Measurements from ENCODE around the gene SPINK5.

The SPINK5 gene

DNA sequence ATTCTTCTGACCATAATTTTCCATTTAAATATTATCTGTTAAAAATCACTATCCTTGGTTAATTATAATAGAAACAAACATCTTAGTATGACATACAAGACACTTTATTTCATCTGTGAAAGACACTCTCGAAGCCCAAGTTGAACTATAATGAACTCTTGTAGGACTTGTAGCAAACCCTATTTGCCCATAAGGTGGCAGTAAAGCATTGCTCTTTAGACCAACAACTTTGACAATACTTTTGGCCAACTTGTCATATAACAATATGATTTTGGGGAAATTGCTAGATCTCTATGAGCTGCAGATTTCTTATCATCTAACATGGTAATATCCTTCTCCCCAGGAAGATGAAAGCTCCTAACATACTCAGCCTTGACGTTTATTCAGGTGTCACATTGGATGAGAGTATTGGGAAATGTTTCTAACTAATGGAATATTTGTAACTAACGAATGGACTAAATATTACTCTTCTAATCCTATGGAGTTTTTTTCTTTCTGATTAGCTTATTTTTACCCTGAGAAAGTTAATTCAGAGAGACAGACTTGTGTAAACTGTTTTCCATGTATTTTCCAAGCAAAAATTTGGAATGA, 115.5 kb downstream of the SPINK5 start:
- DNase-seq, result no peak

DNA sequence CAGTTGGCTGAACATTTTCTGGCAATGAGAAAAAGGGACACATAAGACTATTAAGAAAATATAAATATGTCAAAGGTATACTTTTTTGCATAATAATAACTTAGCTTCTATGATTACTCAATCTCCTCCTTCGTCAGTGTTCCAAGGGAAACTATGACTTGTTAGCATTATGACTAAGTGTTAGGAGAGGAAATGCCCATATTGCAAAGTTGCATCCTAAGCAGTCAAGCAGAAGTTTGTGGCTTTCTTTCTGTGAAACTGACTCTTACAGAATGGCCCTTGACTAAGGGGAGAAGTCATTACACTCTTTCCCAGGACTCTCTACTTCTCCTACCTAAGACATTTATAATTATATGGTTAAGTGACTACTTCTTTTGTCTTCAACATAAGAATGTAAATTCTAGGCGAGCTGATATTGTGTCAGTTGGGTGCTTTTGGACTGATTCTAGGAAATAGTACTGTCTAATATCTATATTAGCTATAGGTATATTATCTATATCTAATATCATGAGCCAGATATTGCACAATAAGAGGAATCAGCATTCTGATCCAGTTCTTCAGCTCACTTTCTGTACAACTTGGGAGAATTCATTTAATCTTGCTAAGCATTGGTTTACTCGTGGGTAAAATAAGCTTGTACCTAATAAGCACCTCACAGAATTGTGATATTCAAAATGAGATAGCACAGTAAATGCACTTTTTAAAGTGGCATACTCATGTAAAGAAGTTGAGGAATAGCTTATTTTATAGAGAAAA, 122.6 kb downstream of the SPINK5 start:
- no peak for DNase-seq

Measured in stimulated activated CD4-positive, alpha-beta T cell treated with anti-CD3 and anti-CD28 coated beads, Interleukin-4, amount 100 ng/mL, for 1 hour (primary cell).